ENCODE data around the gene HHATL.

DNA sequence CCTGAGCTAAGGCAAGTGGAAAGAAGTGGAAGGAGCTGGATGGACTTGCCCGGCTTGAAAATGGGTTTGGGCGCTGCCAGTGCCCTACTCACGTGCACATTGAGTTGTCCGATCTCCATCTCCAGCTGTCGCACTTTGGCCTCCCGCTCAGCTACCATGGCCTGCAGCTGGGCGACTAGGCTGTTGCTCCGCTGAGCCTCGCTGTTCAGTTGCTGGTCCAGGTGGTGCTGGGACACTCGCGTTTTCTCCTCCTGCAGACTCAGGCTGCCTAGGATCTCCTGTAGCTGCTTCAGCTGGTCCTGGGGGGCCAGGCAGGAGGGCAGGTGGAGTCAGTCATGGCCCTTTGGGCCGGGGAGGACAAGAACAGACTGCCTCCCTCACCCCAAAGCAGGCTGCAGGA, 33.0 kb upstream of the HHATL start:
- TF ChIP-seq POLR2A (IDR thresholded peaks at IDR 0.05) (no peak), POLR2AphosphoS5 (IDR thresholded peaks at IDR 0.05) (no peak), EP300 (IDR thresholded peaks at IDR 0.05) (no peak)
- TF ChIP-seq, protein P1, sequence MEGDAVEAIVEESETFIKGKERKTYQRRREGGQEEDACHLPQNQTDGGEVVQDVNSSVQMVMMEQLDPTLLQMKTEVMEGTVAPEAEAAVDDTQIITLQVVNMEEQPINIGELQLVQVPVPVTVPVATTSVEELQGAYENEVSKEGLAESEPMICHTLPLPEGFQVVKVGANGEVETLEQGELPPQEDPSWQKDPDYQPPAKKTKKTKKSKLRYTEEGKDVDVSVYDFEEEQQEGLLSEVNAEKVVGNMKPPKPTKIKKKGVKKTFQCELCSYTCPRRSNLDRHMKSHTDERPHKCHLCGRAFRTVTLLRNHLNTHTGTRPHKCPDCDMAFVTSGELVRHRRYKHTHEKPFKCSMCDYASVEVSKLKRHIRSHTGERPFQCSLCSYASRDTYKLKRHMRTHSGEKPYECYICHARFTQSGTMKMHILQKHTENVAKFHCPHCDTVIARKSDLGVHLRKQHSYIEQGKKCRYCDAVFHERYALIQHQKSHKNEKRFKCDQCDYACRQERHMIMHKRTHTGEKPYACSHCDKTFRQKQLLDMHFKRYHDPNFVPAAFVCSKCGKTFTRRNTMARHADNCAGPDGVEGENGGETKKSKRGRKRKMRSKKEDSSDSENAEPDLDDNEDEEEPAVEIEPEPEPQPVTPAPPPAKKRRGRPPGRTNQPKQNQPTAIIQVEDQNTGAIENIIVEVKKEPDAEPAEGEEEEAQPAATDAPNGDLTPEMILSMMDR (IDR thresholded peaks at IDR 0.05): no peak
